Smooth muscle cell of the coronary artery (primary cell): Measurements from ENCODE around the gene MEIOB. TPM values are rescaled to one million over a fixed set of nuclear protein-coding genes. Genes with fewer than 3 reads are reported as not detected.

Experiments used
- total RNA-seq: library from RNA; depleted of rRNA; stranded (reverse); fragments of >200 nt; gene quantifications from 2 replicates; pipeline ENCODE4 v1.2.3, GENCODE V29; 2014; ENCODE audit warnings: low replicate concordance

The MEIOB gene
- 0.23 TPM in 1 of 2 replicates, not detected in the other for total RNA-seq

GRCh38 chr16:1871974-1872635 is at the start of gene MEIOB:
Gene MEIOB (minus strand): TSS chr16:1872164. CDS start chr16:1868175, 3,989 bp downstream.

GRCh38 chr16:1918351-1919326 is 46.7 kb upstream of the MEIOB start, which contains the start of gene HS3ST6:
Gene HS3ST6 (minus strand): TSS chr16:1918415. CDS start chr16:1918323, 92 bp downstream.

GRCh38 chr16:1826691-1827573 is 45.0 kb downstream of the MEIOB start, which contains the start of the genes FAHD1 and HAGH:
Gene FAHD1 (plus strand): TSS chr16:1827206. CDS start chr16:1827239, 33 bp downstream.
Gene HAGH (minus strand): TSS chr16:1826825. CDS start chr16:1826787, 38 bp downstream.

GRCh38 chr16:1793578-1794220 is 78.3 kb downstream of the MEIOB start, which contains the start of gene IGFALS:
Gene IGFALS (minus strand): TSS chr16:1793705. CDS start chr16:1793652, 53 bp downstream.

Other genes starting within 250 kb of the MEIOB start
- gene JPT2, start 193.9 kb downstream of the MEIOB start, total RNA-seq: 8.8 and 26.7 TPM in 2 replicates
- 31.8 and 51.6 TPM in 2 replicates for gene MAPK8IP3, start 166.0 kb downstream of the MEIOB start, total RNA-seq
- 35.7 and 45.9 TPM in 2 replicates for gene NME3, start 100.6 kb downstream of the MEIOB start, total RNA-seq
- 5.0 TPM in 2 replicates for gene EME2, start 99.4 kb downstream of the MEIOB start, total RNA-seq
- 71.6 and 87.2 TPM in 2 replicates for gene MRPS34, start 99.0 kb downstream of the MEIOB start, total RNA-seq
- gene SPSB3, start 89.6 kb downstream of the MEIOB start, total RNA-seq: 30.8 and 55.7 TPM in 2 replicates
- 30.3 and 65.2 TPM in 2 replicates for gene NUBP2, start 89.2 kb downstream of the MEIOB start, total RNA-seq
- gene IGFALS, start 78.5 kb downstream of the MEIOB start, total RNA-seq: under 0.01 TPM in 2 replicates
- 51.5 and 65.6 TPM in 2 replicates for gene HAGH, start 45.3 kb downstream of the MEIOB start, total RNA-seq
- 71.6 and 134 TPM in 2 replicates for gene FAHD1, start 45.0 kb downstream of the MEIOB start, total RNA-seq
- gene HS3ST6, start 46.3 kb upstream of the MEIOB start, total RNA-seq: not detected in 2 replicates
- gene MSRB1, start 71.0 kb upstream of the MEIOB start, total RNA-seq: 4.8 and 8.5 TPM in 2 replicates
- gene RPL3L, start 82.5 kb upstream of the MEIOB start, total RNA-seq: 0.12 TPM in 1 of 2 replicates, not detected in the other
- 221 and 281 TPM in 2 replicates for gene NDUFB10, start 87.4 kb upstream of the MEIOB start, total RNA-seq
- gene RPS2, start 92.7 kb upstream of the MEIOB start, total RNA-seq: 3,947 and 4,144 TPM in 2 replicates
- not detected in 2 replicates for gene RNF151, start 94.7 kb upstream of the MEIOB start, total RNA-seq
- gene TBL3, start 99.9 kb upstream of the MEIOB start, total RNA-seq: 36.2 and 36.5 TPM in 2 replicates
- gene NOXO1, start 109.3 kb upstream of the MEIOB start, total RNA-seq: not detected in 2 replicates
- gene GFER, start 112.0 kb upstream of the MEIOB start, total RNA-seq: 6.4 and 11.7 TPM in 2 replicates
- 0.94 and 4.9 TPM in 2 replicates for gene SYNGR3, start 117.8 kb upstream of the MEIOB start, total RNA-seq
- gene ZNF598, start 137.7 kb upstream of the MEIOB start, total RNA-seq: 9.9 and 12.0 TPM in 2 replicates
- gene NPW, start 147.6 kb upstream of the MEIOB start, total RNA-seq: 0.23 and 0.60 TPM in 2 replicates
- 8.2 and 48.6 TPM in 2 replicates for gene NHERF2, start 154.7 kb upstream of the MEIOB start, total RNA-seq
- 33.1 and 36.3 TPM in 2 replicates for gene NTHL1, start 175.7 kb upstream of the MEIOB start, total RNA-seq
- 29.4 and 80.4 TPM in 2 replicates for gene TSC2, start 175.8 kb upstream of the MEIOB start, total RNA-seq